ENCODE results near the gene ANO9. TPM values are rescaled to one million over a fixed set of nuclear protein-coding genes. Genes with fewer than 3 reads are reported as not detected.
"Not testable (repeated sequence)": the region's sequence is repeated elsewhere in the genome, so short reads cannot be mapped to it uniquely, and the experiment has no call there.

ANO9 gene
- total RNA-seq, 1 donor from 2014 or later: 74.5 TPM

- intact Hi-C loops (cut with micrococcal nuclease): loop anchor here (5.0 kb wide), 1 partner anchor 48 kb away; no protein-coding TSS in a partner anchor
Observed at GRCh38 chr11:405323-405953, 36.4 kb downstream of the ANO9 start.

- intact Hi-C loops (cut with micrococcal nuclease): loop anchor here (5.0 kb wide), 1 partner anchor 47 kb away; no protein-coding TSS in a partner anchor
Observed at GRCh38 chr11:404551-405264, 37.1 kb downstream of the ANO9 start.

GRCh38 chr11:403761-404431 is 37.9 kb downstream of the ANO9 start:
- intact Hi-C loops (cut with micrococcal nuclease): no loop called here

- intact Hi-C loops (cut with micrococcal nuclease): no loop called here
Observed at GRCh38 chr11:403021-403760, 38.6 kb downstream of the ANO9 start.

GRCh38 chr11:401196-401595 is 40.6 kb downstream of the ANO9 start:
- intact Hi-C loops (cut with micrococcal nuclease): not testable (repeated sequence)

- intact Hi-C loops (cut with micrococcal nuclease): no loop called here
Observed at GRCh38 chr11:400241-400689, 41.5 kb downstream of the ANO9 start.

- intact Hi-C loops (cut with micrococcal nuclease): no loop called here
Observed at GRCh38 chr11:399731-400211, 42.0 kb downstream of the ANO9 start.

GRCh38 chr11:398826-399225 is 43.0 kb downstream of the ANO9 start:
- intact Hi-C loops (cut with micrococcal nuclease): no loop called here

- intact Hi-C loops (cut with micrococcal nuclease): no loop called here
Observed at GRCh38 chr11:396948-397548, 44.8 kb downstream of the ANO9 start.

- intact Hi-C loops (cut with micrococcal nuclease): no loop called here
Observed at GRCh38 chr11:396511-396947, 45.3 kb downstream of the ANO9 start.

GRCh38 chr11:395866-396265 is 45.9 kb downstream of the ANO9 start:
- intact Hi-C loops (cut with micrococcal nuclease): no loop called here

- intact Hi-C loops (cut with micrococcal nuclease): no loop called here
Observed at GRCh38 chr11:394858-395655, 46.8 kb downstream of the ANO9 start.

- intact Hi-C loops (cut with micrococcal nuclease): no loop called here
Observed at GRCh38 chr11:394034-394857, 47.6 kb downstream of the ANO9 start, which contains the start of gene PKP3. Gene PKP3, plus strand, starts transcription at chr11:394209. Its CDS starts 84 bp downstream, at chr11:394293.

GRCh38 chr11:393219-394033 is 48.4 kb downstream of the ANO9 start:
- intact Hi-C loops (cut with micrococcal nuclease): no loop called here

GRCh38 chr11:392102-392777 is 49.6 kb downstream of the ANO9 start:
- intact Hi-C loops (cut with micrococcal nuclease): no loop called here

- intact Hi-C loops (cut with micrococcal nuclease): no loop called here
Observed at GRCh38 chr11:391117-392017, 50.4 kb downstream of the ANO9 start.

GRCh38 chr11:390175-390574 is 51.6 kb downstream of the ANO9 start:
- intact Hi-C loops (cut with micrococcal nuclease): no loop called here
